H1 (cell line): ENCODE measurements around the gene THAP11. TPM values are rescaled to one million over a fixed set of nuclear protein-coding genes. Genes with fewer than 3 reads are reported as not detected.

Source experiments
- RAD21 ChIP-seq, 2 experiments: IDR thresholded peaks in 1 of 2; conservative IDR thresholded peaks in 1 of 2; 2 replicates each; pipeline ENCODE4 v1.6.1; 2011; ENCODE audit warnings: low read depth in 2 of 2, low read length in 2 of 2, improper control_type of control experiment in 1 of 2, inconsistent platforms in 1 of 2, mild to moderate bottlenecking in 1 of 2, moderate library complexity in 1 of 2
- polyA plus RNA-seq, 7 experiments: library from polyadenylated mRNA; depleted of rRNA in 3 of 7; stranded (reverse) in 5 of 7; unstranded in 2 of 7; fragments of >200 nt in 5 of 7; fragments of 200-250 nt in 2 of 7; gene quantifications; 1 replicate in 5 of 7; 2 replicates in 1 of 7; 4 replicates in 1 of 7; pipeline versions ENCODE4 v1.2.1 to v1.2.3, GENCODE V29; 2011 to 2013; ENCODE audit warnings: missing spikeins in 2 of 7, mixed read lengths in 2 of 7
- total RNA-seq: library from RNA; stranded (reverse); fragmentation: NEBNext Ultra II Directional; extraction: Animal tissue kit (Norgen Biotek cat#: 25700); gene quantifications from 2 replicates; pipeline ENCODE4 v1.2.1, GENCODE V29; 2021

The THAP11 gene
- total and polyA plus RNA-seq, 2 of the 8 experiments (the other 6 are each of a cell fraction or from before 2014, with no cell fraction given): 50.8 to 54.8 TPM

DNA sequence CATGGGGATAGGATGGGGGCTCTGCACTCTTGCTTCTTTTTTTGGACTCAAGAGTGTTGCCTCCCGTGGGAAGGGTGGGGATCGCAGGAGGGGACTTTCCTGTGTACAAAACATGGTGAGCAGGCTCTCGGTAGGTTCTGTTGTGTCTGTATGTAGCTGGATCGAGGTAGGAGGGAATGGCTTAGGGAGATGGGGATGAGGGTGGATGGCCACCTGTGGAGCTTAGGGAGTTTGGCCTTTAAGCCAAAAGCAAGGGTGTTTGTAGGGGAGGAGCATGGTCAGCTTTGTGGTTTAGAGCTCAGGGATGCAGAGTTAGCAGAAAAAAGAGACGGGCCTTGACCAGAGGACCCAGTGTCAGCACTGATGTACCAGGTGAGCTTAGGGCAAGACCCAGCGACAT is 19.8 kb downstream of the THAP11 start (continued):
- no peak for TF ChIP-seq RAD21 (IDR thresholded peaks at IDR 0.05 in 1 of 2, conservative IDR thresholded peaks at IDR 0.05 in 1 of 2; ENCODE audit: low read depth in 2 of 2, low read length in 2 of 2)
